Loucy (cell line): ENCODE measurements around the gene RWDD3.
A peak's percentile ranks its signal among the peaks of the same experiment; 100 is the strongest.

Source experiments
- H2AFZ ChIP-seq: fragments of 200-600 bp; sonication (generic); 2 replicates; pipeline ENCODE4 v1.6.0; 2016; ENCODE audit warnings: antibody characterized with exemption, mild to moderate bottlenecking, low read length, moderate library complexity
- H3F3A ChIP-seq: fragments of 200-600 bp; 2 replicates; pipeline ENCODE4 v1.6.0; 2016; ENCODE audit warnings: antibody characterized with exemption, low read depth, mild to moderate bottlenecking
- H3K27me3 ChIP-seq: fragments of 200-600 bp; sonication (generic); 2 replicates; pipeline ENCODE4 v1.6.1; 2014; ENCODE audit warnings: low read length, mild to moderate bottlenecking; ENCODE audit not compliant: insufficient read depth, poor library complexity, severe bottlenecking
- H3K36me3 ChIP-seq: fragments of 200-600 bp; sonication (generic); 2 replicates; pipeline ENCODE4 v1.6.1; 2016; ENCODE audit warnings: low read length; ENCODE audit not compliant: insufficient read depth
- H3K4me1 ChIP-seq: fragments of 200-600 bp; sonication (generic); 2 replicates; pipeline ENCODE4 v1.5.1; 2014; ENCODE audit warnings: low read length, mild to moderate bottlenecking; ENCODE audit not compliant: insufficient read depth, poor library complexity, severe bottlenecking
- H3K4me2 ChIP-seq: fragments of 200-600 bp; sonication (generic); 2 replicates; pipeline ENCODE4 v1.6.0; 2014; ENCODE audit warnings: antibody characterized with exemption, low read length, low read depth, mild to moderate bottlenecking; ENCODE audit not compliant: poor library complexity, severe bottlenecking
- H3K4me3 ChIP-seq: fragments of 200-600 bp; sonication (generic); 2 replicates; pipeline ENCODE4 v1.5.1; 2014; ENCODE audit warnings: low read length, mild to moderate bottlenecking, mixed read lengths; ENCODE audit not compliant: poor library complexity, severe bottlenecking
- H3K79me2 ChIP-seq: fragments of 200-600 bp; sonication (generic); 2 replicates; pipeline ENCODE4 v1.6.1; 2014; ENCODE audit warnings: low read length; ENCODE audit not compliant: insufficient read depth
- H3K9ac ChIP-seq: fragments of 200-600 bp; sonication (generic); 2 replicates; pipeline ENCODE4 v1.6.0; 2014; ENCODE audit warnings: mild to moderate bottlenecking, low read depth, low read length, moderate library complexity; ENCODE audit not compliant: poor library complexity, severe bottlenecking
- H3K9me2 ChIP-seq: fragments of 200-600 bp; sonication (generic); replicated peaks from 2 replicates; pipeline ENCODE4 v1.6.1; 2016; ENCODE audit warnings: low read depth, low read length, mixed read lengths
- H3K9me3 ChIP-seq: fragments of 200-600 bp; sonication (generic); 2 replicates; pipeline ENCODE4 v1.6.1; 2014; ENCODE audit warnings: mild to moderate bottlenecking, antibody characterized with exemption, low read length, low read depth; ENCODE audit not compliant: insufficient read depth
- H4K20me1 ChIP-seq: fragments of 200-600 bp; sonication (generic); 2 replicates; pipeline ENCODE4 v1.6.0; 2014; ENCODE audit warnings: antibody characterized with exemption, low read length, mild to moderate bottlenecking; ENCODE audit not compliant: insufficient read depth, poor library complexity, severe bottlenecking
- CTCF ChIP-seq: fragments of 200-600 bp; sonication (generic); conservative IDR thresholded peaks from 2 replicates; pipeline ENCODE4 v1.5.1; 2014; ENCODE audit warnings: mild to moderate bottlenecking, antibody characterized with exemption, low read length
- EZH2phosphoT487 ChIP-seq: fragments of 200-600 bp; IDR thresholded peaks from 2 replicates; pipeline ENCODE4 v1.6.1; 2018; ENCODE audit warnings: antibody characterized with exemption, mild to moderate bottlenecking, moderate library complexity, borderline replicate concordance

RWDD3 gene

GRCh38 chr1:95233737-95234500 lies at the start of gene RWDD3:
Gene RWDD3 (plus strand): TSS chr1:95234210. CDS start chr1:95234231, 21 bp downstream.
- TF ChIP-seq CTCF = peak; percentile 70
- TF ChIP-seq EZH2phosphoT487 = no peak
- Histone ChIP-seq H3K4me1 (peaks cover 10% of the 10 kb centered on the region), H2AFZ (peak within 1 kb of the TSS; percentile 100), H3K9me3 (no peaks in the 10 kb centered on the region), H3K4me3 (peak within 1 kb of the TSS; percentile 94), H3F3A (no peaks in the 10 kb centered on the region), H3K36me3 (no peaks in the 10 kb centered on the region), H3K27me3 (peaks cover 10% of the 10 kb centered on the region), H4K20me1 (no peaks in the 10 kb centered on the region), H3K9me2 (no peaks in the 10 kb centered on the region), H3K9ac (peak within 1 kb of the TSS; percentile 82), H3K79me2 (peaks cover 18% of the 10 kb centered on the region), H3K4me2 (peak within 1 kb of the TSS; percentile 90)

DNA sequence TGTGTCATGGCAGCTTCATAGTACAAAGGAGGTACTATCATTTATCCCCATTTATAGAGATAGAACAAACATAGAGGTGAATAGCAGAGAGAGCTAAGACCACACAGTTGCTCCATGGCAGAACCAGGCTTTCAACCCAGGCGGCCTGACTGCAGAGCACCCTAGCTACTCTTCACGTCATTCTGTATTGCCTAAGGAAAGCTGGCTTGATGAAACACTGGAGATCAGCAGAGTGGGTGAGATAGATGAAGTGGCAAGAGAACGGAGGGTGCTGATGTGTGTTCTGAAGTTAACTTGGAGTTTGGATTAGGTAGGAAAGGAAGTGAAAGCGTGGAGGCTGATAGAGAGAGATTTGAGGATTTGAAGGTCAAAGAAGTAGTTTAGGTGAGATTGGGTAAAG lies 47.9 kb upstream of the RWDD3 start:
- Histone ChIP-seq H4K20me1 (no peaks in the 10 kb centered on the region), H3K27me3 (no peaks in the 10 kb centered on the region)

DNA sequence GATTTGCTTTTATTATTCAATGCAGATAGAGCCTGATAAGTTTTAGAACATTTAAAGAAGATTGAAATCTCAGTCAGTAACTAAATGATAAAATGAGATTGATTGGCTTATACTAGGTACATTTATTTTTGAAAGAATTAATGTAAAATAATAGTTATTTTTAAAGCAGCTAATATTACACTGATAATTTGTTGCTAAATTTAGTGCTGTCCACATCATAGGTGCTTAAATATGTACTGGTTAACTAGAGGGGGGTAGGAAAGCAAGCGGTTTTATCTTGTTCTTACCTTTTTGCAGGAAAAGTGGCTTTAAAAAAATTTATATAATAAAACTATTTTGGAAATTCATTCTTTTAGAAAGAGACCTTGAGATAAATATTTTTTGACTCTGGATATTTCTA lies 40.4 kb upstream of the RWDD3 start:
- Histone ChIP-seq H3F3A (no peaks in the 10 kb centered on the region), H3K4me1 (no peaks in the 10 kb centered on the region), H3K4me2 (no peak overlapping the region), H2AFZ (no peak overlapping the region), H4K20me1 (no peaks in the 10 kb centered on the region), H3K9me3 (no peaks in the 10 kb centered on the region), H3K27me3 (no peaks in the 10 kb centered on the region), H3K9me2 (no peaks in the 10 kb centered on the region), H3K9ac (no peak overlapping the region), H3K4me3 (no peak overlapping the region), H3K36me3 (no peaks in the 10 kb centered on the region), H3K79me2 (no peaks in the 10 kb centered on the region)
- TF ChIP-seq CTCF = no peak
- no peak for TF ChIP-seq EZH2phosphoT487

More for the DNA sequence above, 47.9 kb upstream of the RWDD3 start:
- Histone ChIP-seq H3K4me1 (no peaks in the 10 kb centered on the region), H3K4me3 (no peak overlapping the region), H3K9ac (no peak overlapping the region), H3K79me2 (no peaks in the 10 kb centered on the region), H3K9me3 (no peaks in the 10 kb centered on the region), H3K9me2 (no peaks in the 10 kb centered on the region), H3K4me2 (no peak overlapping the region), H3F3A (no peaks in the 10 kb centered on the region), H2AFZ (no peak overlapping the region), H3K36me3 (no peaks in the 10 kb centered on the region)
- TF ChIP-seq CTCF (no peak), EZH2phosphoT487 (no peak)
